DND-41 (cell line): ENCODE measurements around the gene MAS1L.

Source experiments
- ATAC-seq: fragments of 200-7000 bp; cut with Tn5 transposase; 3 replicates; pipeline ENCODE4 v1.9.1; 2021; ENCODE audit warnings: low read depth; ENCODE audit not compliant: insufficient read depth
- DNase-seq: peaks from one replicate; pipeline ENCODE4 v3.0.0-alpha.2; 2020
- H2AFZ ChIP-seq: 2 replicates; pipeline ENCODE4 v1.6.0; 2012; ENCODE audit warnings: low read depth, low read length
- H3K27ac ChIP-seq: 2 replicates; pipeline ENCODE4 v1.5.1; 2012; ENCODE audit warnings: low read length, inconsistent platforms
- H3K27me3 ChIP-seq: fragments of 200-600 bp; sonication (generic); 2 replicates; pipeline ENCODE4 v1.6.0; 2012; ENCODE audit warnings: low read length, mild to moderate bottlenecking, inconsistent platforms; ENCODE audit not compliant: insufficient read depth, poor library complexity
- H3K36me3 ChIP-seq: 2 replicates; pipeline ENCODE4 v1.5.1; 2012; ENCODE audit warnings: low read length, inconsistent platforms; ENCODE audit not compliant: insufficient read depth
- H3K4me1 ChIP-seq: 2 replicates; pipeline ENCODE4 v1.5.1; 2012; ENCODE audit warnings: mild to moderate bottlenecking, low read length; ENCODE audit not compliant: insufficient read depth
- H3K4me2 ChIP-seq: 2 replicates; pipeline ENCODE4 v1.6.0; 2012; ENCODE audit warnings: mild to moderate bottlenecking, moderate library complexity, low read length, inconsistent platforms; ENCODE audit not compliant: insufficient read depth
- H3K4me3 ChIP-seq, 2 experiments: fragments of 200-600 bp in 1 of 2; shearing (Covaris generic) in 1 of 2; 2 replicates each; pipeline ENCODE4 v1.5.1; 2012 to 2016; ENCODE audit warnings: inconsistent platforms in 2 of 2, low read length in 2 of 2, mild to moderate bottlenecking in 2 of 2, low read depth in 1 of 2, moderate library complexity in 1 of 2
- H3K79me2 ChIP-seq: 2 replicates; pipeline ENCODE4 v1.6.0; 2012; ENCODE audit warnings: low read length, inconsistent platforms; ENCODE audit not compliant: insufficient read depth
- H3K9ac ChIP-seq: 2 replicates; pipeline ENCODE4 v1.6.0; 2012; ENCODE audit warnings: low read depth, mild to moderate bottlenecking, inconsistent platforms, low read length, moderate library complexity
- H3K9me3 ChIP-seq: 2 replicates; pipeline ENCODE4 v1.5.1; 2012; ENCODE audit warnings: low read length, moderate library complexity, mild to moderate bottlenecking, inconsistent platforms; ENCODE audit not compliant: insufficient read depth, severe bottlenecking
- H4K20me1 ChIP-seq: 2 replicates; pipeline ENCODE4 v1.6.0; 2012; ENCODE audit warnings: low read length; ENCODE audit not compliant: insufficient read depth
- CTCF ChIP-seq: IDR thresholded peaks from 2 replicates; pipeline ENCODE4 v1.5.1; 2012; ENCODE audit warnings: borderline replicate concordance, low read length, moderate library complexity, mild to moderate bottlenecking; ENCODE audit not compliant: poor library complexity, severe bottlenecking; ENCODE audit errors: extremely low read depth
- EZH2 ChIP-seq: IDR thresholded peaks from 3 replicates; pipeline ENCODE4 v1.6.1; 2012; ENCODE audit warnings: borderline replicate concordance, low read depth, mild to moderate bottlenecking, moderate library complexity, low read length, inconsistent platforms; ENCODE audit not compliant: severe bottlenecking

Gene MAS1L

GRCh38 chr6:29507319-29507718 is 19.6 kb upstream of the MAS1L start:
- H3K27ac ChIP-seq: no peak overlapping the region
- H2AFZ ChIP-seq: no peak overlapping the region
- no peaks in the 10 kb centered on the region for H4K20me1 ChIP-seq
- H3K4me2 ChIP-seq: no peak overlapping the region
- no peaks in the 10 kb centered on the region for H3K4me1 ChIP-seq
- no peak overlapping the region for H3K9ac ChIP-seq
- ATAC-seq (no peak), DNase-seq (no peak)
- H3K79me2 ChIP-seq: no peaks in the 10 kb centered on the region
- H3K4me3 ChIP-seq: no peak overlapping the region
- H3K36me3 ChIP-seq: no peaks in the 10 kb centered on the region
- no peak for TF ChIP-seq CTCF
- no peak for TF ChIP-seq EZH2
- H3K27me3 ChIP-seq: peaks cover 9% of the 10 kb centered on the region
- H3K9me3 ChIP-seq: no peaks in the 10 kb centered on the region

GRCh38 chr6:29506446-29507067 is 18.8 kb upstream of the MAS1L start:
- Histone ChIP-seq H3K9ac (no peak overlapping the region), H2AFZ (no peak overlapping the region), H3K27me3 (peaks cover 9% of the 10 kb centered on the region), H3K4me1 (no peaks in the 10 kb centered on the region), H4K20me1 (no peaks in the 10 kb centered on the region), H3K9me3 (no peaks in the 10 kb centered on the region), H3K4me2 (no peak overlapping the region), H3K79me2 (no peaks in the 10 kb centered on the region), H3K27ac (no peak overlapping the region), H3K36me3 (no peaks in the 10 kb centered on the region), H3K4me3 (no peak overlapping the region)
- no peak for ATAC-seq
- no peak for DNase-seq
- no peak for TF ChIP-seq CTCF

- TF ChIP-seq EZH2: no peak
- no peak for TF ChIP-seq CTCF
- DNase-seq: no peak
Measured at GRCh38 chr6:29505808-29506207, 18.1 kb upstream of the MAS1L start.

GRCh38 chr6:29504961-29505360 is 17.2 kb upstream of the MAS1L start:
- H2AFZ ChIP-seq: no peak overlapping the region
- H3K4me1 ChIP-seq: no peaks in the 10 kb centered on the region
- H3K4me2 ChIP-seq: no peak overlapping the region
- H3K36me3 ChIP-seq: no peaks in the 10 kb centered on the region
- no peak overlapping the region for H3K9ac ChIP-seq
- no peaks in the 10 kb centered on the region for H3K79me2 ChIP-seq
- H3K4me3 ChIP-seq: no peak overlapping the region
- no peak for DNase-seq
- H3K27ac ChIP-seq: no peak overlapping the region
- H3K27me3 ChIP-seq: peaks cover 9% of the 10 kb centered on the region
- ATAC-seq: no peak
- no peaks in the 10 kb centered on the region for H3K9me3 ChIP-seq
- no peak for TF ChIP-seq CTCF
- no peak for TF ChIP-seq EZH2
- no peaks in the 10 kb centered on the region for H4K20me1 ChIP-seq

More at GRCh38 chr6:29505808-29506207, 18.1 kb upstream of the MAS1L start:
- Histone ChIP-seq H4K20me1 (no peaks in the 10 kb centered on the region), H3K9ac (no peak overlapping the region), H3K4me1 (no peaks in the 10 kb centered on the region), H3K4me3 (no peak overlapping the region), H3K27ac (no peak overlapping the region), H3K27me3 (peaks cover 9% of the 10 kb centered on the region), H3K79me2 (no peaks in the 10 kb centered on the region), H3K36me3 (no peaks in the 10 kb centered on the region), H3K4me2 (no peak overlapping the region), H3K9me3 (no peaks in the 10 kb centered on the region), H2AFZ (no peak overlapping the region)
- ATAC-seq: no peak
